Amniotic epithelial cell (primary cell): Measurements from ENCODE around the gene MORC2.

Source experiments
- DNase-seq: peaks from one replicate; pipeline ENCODE4 v3.0.0-alpha.2; 2010; ENCODE audit warnings: low read depth

The MORC2 gene

GRCh38 chr22:30949934-30950660, 18.5 kb downstream of the MORC2 start:
- DNase-seq = no peak

GRCh38 chr22:30948930-30949342, 19.6 kb downstream of the MORC2 start:
- DNase-seq = peak; percentile 16

GRCh38 chr22:30947816-30948454, 20.6 kb downstream of the MORC2 start:
- DNase-seq = peak; percentile 62

- no peak for DNase-seq
Observed at GRCh38 chr22:30947173-30947815, 21.3 kb downstream of the MORC2 start.

GRCh38 chr22:30946354-30946753, 22.2 kb downstream of the MORC2 start:
- no peak for DNase-seq

GRCh38 chr22:30945653-30946052, 22.9 kb downstream of the MORC2 start:
- no peak for DNase-seq

- no peak for DNase-seq
Observed at GRCh38 chr22:30944986-30945385, 23.6 kb downstream of the MORC2 start.

- DNase-seq = no peak
Observed at GRCh38 chr22:30943368-30943767, 25.2 kb downstream of the MORC2 start.

GRCh38 chr22:30941363-30941740, 27.2 kb downstream of the MORC2 start:
- no peak for DNase-seq

GRCh38 chr22:30940685-30941362, 27.8 kb downstream of the MORC2 start:
- DNase-seq = no peak

GRCh38 chr22:30934053-30934452, 34.5 kb downstream of the MORC2 start:
- no peak for DNase-seq

GRCh38 chr22:30933457-30933856, 35.1 kb downstream of the MORC2 start:
- no peak for DNase-seq

GRCh38 chr22:30932661-30933060, 35.9 kb downstream of the MORC2 start:
- DNase-seq = no peak

- no peak for DNase-seq
Observed at GRCh38 chr22:30931541-30932300, 36.9 kb downstream of the MORC2 start.

GRCh38 chr22:30930228-30930627, 38.3 kb downstream of the MORC2 start:
- DNase-seq = no peak

GRCh38 chr22:30928401-30928800, 40.2 kb downstream of the MORC2 start:
- DNase-seq = no peak

GRCh38 chr22:30927806-30928205, 40.8 kb downstream of the MORC2 start:
- DNase-seq = no peak

- DNase-seq = no peak
Observed at GRCh38 chr22:30926706-30927105, 41.9 kb downstream of the MORC2 start.

- DNase-seq = no peak
Observed at GRCh38 chr22:30925667-30926066, 42.9 kb downstream of the MORC2 start.

- DNase-seq = no peak
Observed at GRCh38 chr22:30923168-30923900, 45.2 kb downstream of the MORC2 start.

GRCh38 chr22:30922151-30922611, 46.4 kb downstream of the MORC2 start:
- DNase-seq = peak; percentile 29
